Placental epithelial cell (primary cell): ENCODE measurements around the gene TNFRSF12A. TPM values are rescaled to one million over a fixed set of nuclear protein-coding genes. Genes with fewer than 3 reads are reported as not detected.

Experiments used
- small RNA-seq: library from RNA; depleted of rRNA; stranded (forward); fragments of <200 nt; gene quantifications from one replicate; pipeline ENCODE3, GENCODE V24; 2012
- total RNA-seq: library from RNA; depleted of rRNA; stranded (reverse); fragments of >200 nt; gene quantifications from 2 replicates; pipeline ENCODE4 v1.2.3, GENCODE V29; 2012

Gene TNFRSF12A, protein sequence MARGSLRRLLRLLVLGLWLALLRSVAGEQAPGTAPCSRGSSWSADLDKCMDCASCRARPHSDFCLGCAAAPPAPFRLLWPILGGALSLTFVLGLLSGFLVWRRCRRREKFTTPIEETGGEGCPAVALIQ
- total RNA-seq: 146 and 484 TPM in 2 replicates

DNA sequence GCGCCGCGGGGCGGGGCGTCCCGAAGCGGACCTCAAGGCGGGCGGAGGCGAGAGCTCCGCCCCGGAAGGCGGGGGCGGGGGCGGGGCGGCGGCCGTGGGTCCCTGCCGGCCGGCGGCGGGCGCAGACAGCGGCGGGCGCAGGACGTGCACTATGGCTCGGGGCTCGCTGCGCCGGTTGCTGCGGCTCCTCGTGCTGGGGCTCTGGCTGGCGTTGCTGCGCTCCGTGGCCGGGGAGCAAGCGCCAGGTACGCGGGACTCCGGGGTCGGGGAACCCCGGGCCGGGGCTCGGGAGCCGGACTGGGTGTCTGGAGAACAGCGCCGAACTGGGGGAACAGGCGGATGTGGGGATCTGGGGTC, at the start of gene TNFRSF12A:
Gene TNFRSF12A (plus strand): TSS at position 122 of the 357 bp plus-strand sequence. CDS start 30 bp downstream, at position 152.

GRCh38 chr16:2980227-2981176, 39.7 kb upstream of the TNFRSF12A start, which contains the start of gene PKMYT1:
Gene PKMYT1, minus strand, starts transcription at chr16:2980446. Its CDS starts 789 bp downstream, at chr16:2979657.

DNA sequence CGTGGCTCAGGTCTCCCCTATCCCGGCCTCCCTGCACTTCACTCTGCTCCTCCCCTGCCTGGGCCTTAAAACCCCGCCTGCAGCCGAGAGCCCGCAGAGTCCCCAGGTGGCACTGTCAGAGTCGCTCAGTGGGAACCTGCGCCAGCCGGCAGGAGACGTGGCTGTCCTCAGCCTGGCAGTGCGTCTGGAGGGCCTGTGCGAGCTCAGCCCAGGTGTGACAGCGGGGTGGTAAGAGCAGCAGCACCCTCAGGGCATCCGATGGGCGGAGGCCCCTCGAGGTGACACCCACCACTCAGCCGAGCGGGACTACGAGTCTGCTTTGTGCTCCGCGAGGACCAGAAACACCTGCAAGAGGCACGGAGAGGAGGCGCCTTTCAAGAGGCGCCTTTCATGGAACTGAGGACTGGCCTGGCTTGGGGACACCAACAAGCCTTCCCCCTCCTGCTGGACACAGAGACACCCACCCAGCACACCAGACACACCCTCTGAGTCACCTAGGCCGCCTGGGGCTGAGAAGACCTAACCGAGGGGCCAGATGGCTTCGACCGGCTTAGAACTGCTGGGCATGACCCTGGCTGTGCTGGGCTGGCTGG, 7.2 kb upstream of the TNFRSF12A start, which contains the start of gene CLDN9:
Gene CLDN9 (plus strand): TSS at position 96 of the 593 bp plus-strand sequence. CDS start 440 bp downstream, at position 536.

GRCh38 chr16:3017794-3018506, 2.2 kb upstream of the TNFRSF12A start, which contains the start of gene CLDN6:
Gene CLDN6, minus strand, starts transcription at chr16:3018183. Its CDS starts 2,162 bp downstream, at chr16:3016021.

GRCh38 chr16:3023669-3024478, 3.7 kb downstream of the TNFRSF12A start, which contains the start of the genes HCFC1R1 and THOC6:
Gene HCFC1R1, minus strand, starts transcription at chr16:3023942. Its CDS starts 1 bp downstream, at chr16:3023941.
Gene THOC6, plus strand, starts transcription at chr16:3024035. Its CDS starts 292 bp downstream, at chr16:3024327.

DNA sequence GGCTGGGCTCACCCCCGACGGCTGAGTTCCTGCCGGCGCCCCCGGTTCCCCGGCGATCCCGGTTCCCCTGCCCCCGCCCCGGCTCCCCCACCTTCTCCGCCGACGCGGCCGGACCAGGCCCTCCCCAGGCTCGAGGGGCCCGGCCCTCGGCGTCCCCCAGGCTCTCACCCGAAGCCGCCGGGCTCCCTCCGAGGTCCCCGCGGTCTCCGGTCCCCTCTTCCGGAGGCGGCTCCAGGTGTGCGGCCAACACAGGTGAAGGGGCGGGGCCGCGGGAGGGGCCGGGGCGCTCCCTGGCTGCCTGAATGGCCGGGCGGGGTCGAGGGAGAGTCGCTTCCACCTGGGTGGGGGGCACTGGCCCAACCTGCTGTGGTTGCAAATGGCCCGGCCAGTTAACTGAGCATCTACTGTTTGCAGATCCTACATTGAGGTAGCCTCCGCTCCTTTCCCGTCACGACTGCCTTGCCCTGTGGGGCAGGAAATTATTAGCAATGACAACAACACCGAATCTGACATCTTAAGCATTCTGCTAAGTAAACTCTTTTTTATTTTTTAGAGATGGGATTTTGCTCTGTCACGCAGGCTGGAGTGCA, 16.7 kb downstream of the TNFRSF12A start, which contains the start of gene BICDL2:
Gene BICDL2 (minus strand): TSS at position 219 of the 590 bp plus-strand sequence. CDS start 1,448 bp downstream, outside the sequence.

DNA sequence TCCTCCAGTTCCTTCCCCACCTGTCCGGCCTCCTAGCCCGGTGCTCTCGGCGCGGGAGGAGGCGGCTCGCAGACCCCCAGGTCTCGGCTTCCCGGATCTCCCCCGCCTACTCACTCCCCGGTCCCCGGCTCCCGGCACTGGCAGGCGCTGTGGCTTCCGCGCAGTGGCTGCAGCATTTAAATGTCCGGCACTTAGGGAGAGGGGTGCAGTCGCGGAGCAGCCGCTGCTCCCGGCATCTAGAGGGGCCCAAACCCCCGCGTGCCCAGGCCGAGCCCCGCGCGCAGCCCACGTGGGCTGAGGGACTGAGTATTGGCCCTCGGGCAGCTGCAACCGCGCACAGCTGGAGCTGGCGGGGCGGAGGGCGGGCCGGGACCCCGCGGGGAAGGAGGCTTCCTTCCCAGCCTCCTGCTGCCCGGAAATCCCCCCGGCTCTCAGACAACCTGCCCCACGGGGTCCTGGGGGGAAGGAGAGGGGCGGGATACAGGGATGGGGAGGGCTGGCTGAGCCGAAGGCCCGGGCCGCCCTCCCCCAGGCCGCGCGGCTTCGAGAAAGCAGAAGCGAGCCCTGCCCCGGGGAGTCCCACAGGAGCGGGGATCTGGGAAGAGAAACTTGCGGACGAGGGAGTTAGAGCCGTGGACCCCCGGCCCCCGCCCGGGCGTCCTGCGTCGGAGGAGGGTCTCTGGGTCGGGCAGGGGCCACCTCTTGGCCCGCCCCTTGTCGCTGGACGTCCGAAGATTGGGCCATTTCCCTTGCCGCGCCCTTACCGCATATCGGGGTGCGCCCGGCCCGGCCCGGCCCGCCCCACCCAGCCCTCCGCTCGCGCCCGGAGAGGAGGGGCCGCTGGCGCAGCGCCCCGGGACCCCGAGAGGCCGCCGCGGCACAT, 25.8 kb downstream of the TNFRSF12A start, which contains the start of gene MMP25:
Gene MMP25 (plus strand): TSS at position 804 of the 883 bp plus-strand sequence. CDS start 357 bp downstream, outside the sequence.

GRCh38 chr16:3065069-3065741, 45.0 kb downstream of the TNFRSF12A start, which contains the start of gene IL32:
Gene IL32, plus strand, starts transcription at chr16:3065640. Its CDS starts 172 bp downstream, at chr16:3065812.

Small RNA genes within 50 kb of the gene (small RNA-seq; reads per million reads assigned to genes)
- not detected for gene LINC00514

Other genes starting within 250 kb of the TNFRSF12A start
- gene ELOB, start 243.1 kb upstream of the TNFRSF12A start, total RNA-seq: 216 and 341 TPM in 2 replicates
- not detected in 2 replicates for gene PRSS33, start 232.8 kb upstream of the TNFRSF12A start, total RNA-seq
- gene PRSS41, start 221.9 kb upstream of the TNFRSF12A start, total RNA-seq: not detected in 2 replicates
- not detected in 2 replicates for gene PRSS21, start 203.1 kb upstream of the TNFRSF12A start, total RNA-seq
- not detected in 2 replicates for gene ZG16B, start 190.1 kb upstream of the TNFRSF12A start, total RNA-seq
- 3.9 and 4.7 TPM in 2 replicates for gene PRSS22, start 162.2 kb upstream of the TNFRSF12A start, total RNA-seq
- 42.8 and 48.8 TPM in 2 replicates for gene FLYWCH2, start 137.2 kb upstream of the TNFRSF12A start, total RNA-seq
- gene FLYWCH1, start 108.4 kb upstream of the TNFRSF12A start, total RNA-seq: 18.1 and 19.8 TPM in 2 replicates
- gene KREMEN2, start 56.1 kb upstream of the TNFRSF12A start, total RNA-seq: 0.43 and 1.2 TPM in 2 replicates
- gene PAQR4, start 51.0 kb upstream of the TNFRSF12A start, total RNA-seq: 5.4 and 6.3 TPM in 2 replicates
- 6.2 and 10.2 TPM in 2 replicates for gene PKMYT1, start 39.9 kb upstream of the TNFRSF12A start, total RNA-seq
- gene CLDN9, start 7.4 kb upstream of the TNFRSF12A start, total RNA-seq: 4.3 and 6.5 TPM in 2 replicates
- 0.39 and 5.6 TPM in 2 replicates for gene CLDN6, start 2.2 kb upstream of the TNFRSF12A start, total RNA-seq
- gene HCFC1R1, start 3.6 kb downstream of the TNFRSF12A start, total RNA-seq: 11.7 and 82.1 TPM in 2 replicates
- gene THOC6, start 3.7 kb downstream of the TNFRSF12A start, total RNA-seq: 33.5 and 58.1 TPM in 2 replicates
- gene BICDL2, start 16.6 kb downstream of the TNFRSF12A start, total RNA-seq: not detected in 2 replicates
- under 0.01 and 0.11 TPM in 2 replicates for gene MMP25, start 26.2 kb downstream of the TNFRSF12A start, total RNA-seq
- gene IL32, start 45.3 kb downstream of the TNFRSF12A start, total RNA-seq: 0.79 and 7.4 TPM in 2 replicates
- not detected in 2 replicates for gene ZSCAN10, start 78.9 kb downstream of the TNFRSF12A start, total RNA-seq
- gene ZNF205, start 92.2 kb downstream of the TNFRSF12A start, total RNA-seq: 13.7 and 19.2 TPM in 2 replicates
- gene ZNF213, start 114.7 kb downstream of the TNFRSF12A start, total RNA-seq: 11.4 and 13.2 TPM in 2 replicates
- gene OR1F1, start 167.8 kb downstream of the TNFRSF12A start, total RNA-seq: not detected in 2 replicates
- gene ZNF200, start 214.8 kb downstream of the TNFRSF12A start, total RNA-seq: 8.6 and 10.6 TPM in 2 replicates
- gene MEFV, start 236.3 kb downstream of the TNFRSF12A start, total RNA-seq: 0.22 TPM in 1 of 2 replicates, not detected in the other